NK-92 (cell line): Measurements from ENCODE around the gene BRPF1.
A peak's percentile ranks its signal among the peaks of the same experiment; 100 is the strongest.

Source experiments
- DNase-seq: peaks from one replicate; lab custom pipeline; 2025; ENCODE audit not compliant: unreplicated experiment; lab: John Stamatoyannopoulos, UW

BRPF1 gene

GRCh38 chr3:9732080-9732739, 675 bp downstream of the BRPF1 start:
- no peak for DNase-seq

DNA sequence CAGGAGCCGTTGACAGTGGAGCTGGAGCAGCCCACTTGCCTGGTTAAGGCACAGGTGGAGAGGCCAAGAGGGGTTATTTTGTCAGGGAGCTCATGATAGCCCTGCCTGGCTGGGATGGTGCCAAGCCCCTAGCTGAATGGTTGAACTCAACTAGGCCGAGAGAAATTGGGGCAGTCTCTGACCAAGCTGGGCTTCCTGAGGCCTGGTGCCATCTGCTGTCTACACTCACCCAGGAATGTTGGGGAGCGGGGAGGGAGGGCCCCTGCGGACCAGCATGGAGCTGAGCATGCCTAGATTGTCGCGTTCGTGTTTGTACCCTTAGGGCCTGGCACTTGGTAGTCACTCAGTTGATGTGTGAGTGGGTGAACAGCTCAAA, 1.2 kb downstream of the BRPF1 start:
- DNase-seq: no peak

DNA sequence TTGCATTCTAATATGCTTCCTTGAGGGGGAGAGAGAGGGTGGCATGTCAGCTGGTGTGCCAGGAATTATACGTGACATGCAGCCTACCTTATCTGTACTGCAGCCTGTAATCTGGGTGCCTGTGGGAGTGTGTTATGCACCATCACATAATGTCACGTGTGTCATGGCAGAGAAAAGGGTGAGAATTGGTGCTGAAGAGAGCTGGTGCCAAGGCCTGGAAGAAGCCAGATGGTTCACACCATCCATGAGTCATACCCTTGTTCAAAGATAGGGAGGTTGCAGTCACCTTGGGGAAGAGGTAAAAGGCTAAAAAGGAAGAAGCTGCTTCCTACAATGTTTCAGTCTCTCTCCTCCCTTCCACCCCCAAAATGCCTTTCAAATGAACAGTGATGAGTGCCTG, 5.3 kb downstream of the BRPF1 start:
- DNase-seq: no peak

DNA sequence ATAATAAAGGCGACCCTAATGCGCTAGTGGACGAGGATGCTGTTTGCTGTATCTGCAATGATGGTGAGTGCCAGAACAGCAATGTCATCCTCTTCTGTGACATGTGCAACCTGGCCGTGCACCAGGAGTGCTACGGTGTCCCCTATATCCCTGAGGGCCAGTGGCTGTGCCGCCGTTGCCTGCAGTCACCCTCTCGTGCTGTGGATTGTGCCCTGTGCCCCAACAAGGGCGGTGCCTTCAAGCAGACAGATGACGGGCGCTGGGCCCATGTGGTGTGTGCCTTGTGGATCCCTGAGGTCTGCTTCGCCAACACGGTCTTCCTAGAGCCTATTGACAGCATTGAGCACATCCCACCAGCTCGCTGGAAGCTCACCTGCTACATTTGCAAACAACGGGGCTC, 7.6 kb downstream of the BRPF1 start:
- DNase-seq: no peak

DNA sequence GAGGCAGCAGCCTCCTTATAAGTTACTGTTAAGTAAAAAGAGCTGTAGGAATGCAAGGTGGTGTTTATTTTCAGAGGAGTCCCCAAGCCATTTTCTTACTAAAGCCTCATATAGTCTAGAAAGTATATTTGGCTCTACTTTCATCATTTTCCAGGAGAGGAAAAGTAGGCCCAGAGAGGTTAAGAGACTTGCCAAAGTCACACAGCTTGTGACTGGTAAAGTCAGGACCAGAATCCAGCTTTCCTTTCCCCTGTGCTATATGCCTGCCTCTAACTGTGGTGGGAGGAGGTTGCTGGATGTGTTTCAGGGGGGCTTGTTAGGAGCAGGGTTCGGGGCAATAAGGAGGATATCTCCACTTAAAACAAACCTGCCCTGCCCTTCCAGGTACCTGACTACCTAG, 11.0 kb downstream of the BRPF1 start:
- DNase-seq: no peak

DNA sequence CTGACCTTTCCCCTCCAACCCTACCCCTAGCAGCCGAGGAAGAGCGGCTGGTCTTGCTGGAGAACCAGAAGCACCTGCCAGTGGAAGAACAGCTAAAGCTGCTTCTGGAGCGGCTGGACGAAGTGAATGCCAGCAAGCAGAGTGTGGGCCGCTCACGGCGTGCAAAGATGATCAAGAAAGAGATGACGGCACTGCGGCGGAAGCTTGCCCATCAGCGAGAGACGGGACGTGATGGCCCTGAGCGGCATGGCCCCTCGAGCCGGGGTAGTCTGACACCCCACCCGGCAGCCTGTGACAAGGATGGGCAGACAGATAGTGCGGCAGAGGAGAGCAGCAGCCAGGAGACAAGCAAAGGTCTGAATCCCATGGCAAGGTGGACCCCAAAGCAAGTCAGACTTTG, 12.0 kb downstream of the BRPF1 start:
- no peak for DNase-seq

DNA sequence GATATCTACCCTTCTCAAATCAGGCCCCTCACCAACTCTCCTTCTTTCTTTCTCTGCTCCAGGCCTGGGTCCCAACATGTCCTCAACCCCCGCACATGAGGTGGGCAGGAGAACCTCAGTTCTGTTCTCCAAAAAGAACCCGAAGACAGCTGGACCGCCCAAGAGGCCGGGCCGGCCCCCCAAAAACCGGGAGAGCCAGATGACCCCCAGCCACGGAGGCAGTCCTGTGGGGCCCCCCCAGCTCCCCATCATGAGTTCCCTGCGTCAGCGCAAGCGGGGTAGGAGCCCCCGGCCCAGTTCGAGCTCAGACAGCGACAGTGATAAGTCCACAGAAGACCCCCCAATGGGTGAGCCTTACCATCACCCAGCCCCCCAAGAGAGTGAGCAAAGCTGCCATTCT, 12.6 kb downstream of the BRPF1 start:
- DNase-seq: no peak

DNA sequence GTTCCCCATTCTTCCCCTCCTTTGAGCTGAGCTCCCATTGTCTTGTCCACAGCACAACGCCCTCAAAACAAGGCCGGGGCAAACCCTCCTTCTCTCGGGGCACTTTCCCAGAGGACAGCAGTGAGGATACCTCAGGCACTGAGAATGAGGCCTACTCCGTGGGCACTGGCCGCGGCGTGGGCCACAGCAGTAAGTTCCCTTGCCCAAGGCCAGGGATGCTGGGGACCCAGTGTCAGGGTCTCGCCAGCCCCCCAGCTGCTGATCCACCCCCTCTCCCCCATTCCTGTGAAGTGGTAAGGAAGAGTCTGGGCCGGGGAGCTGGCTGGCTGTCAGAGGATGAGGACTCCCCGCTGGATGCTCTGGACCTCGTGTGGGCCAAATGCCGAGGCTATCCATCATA, 14.0 kb downstream of the BRPF1 start:
- DNase-seq: no peak

GRCh38 chr3:9746330-9746729, 14.8 kb downstream of the BRPF1 start:
- no peak for DNase-seq

- DNase-seq: no peak
These were observed 15.7 kb downstream of the BRPF1 start for GRCh38 chr3:9747267-9747666.

GRCh38 chr3:9748031-9748430, 16.5 kb downstream of the BRPF1 start:
- DNase-seq: no peak

GRCh38 chr3:9749296-9749644, 17.7 kb downstream of the BRPF1 start:
- no peak for DNase-seq

DNA sequence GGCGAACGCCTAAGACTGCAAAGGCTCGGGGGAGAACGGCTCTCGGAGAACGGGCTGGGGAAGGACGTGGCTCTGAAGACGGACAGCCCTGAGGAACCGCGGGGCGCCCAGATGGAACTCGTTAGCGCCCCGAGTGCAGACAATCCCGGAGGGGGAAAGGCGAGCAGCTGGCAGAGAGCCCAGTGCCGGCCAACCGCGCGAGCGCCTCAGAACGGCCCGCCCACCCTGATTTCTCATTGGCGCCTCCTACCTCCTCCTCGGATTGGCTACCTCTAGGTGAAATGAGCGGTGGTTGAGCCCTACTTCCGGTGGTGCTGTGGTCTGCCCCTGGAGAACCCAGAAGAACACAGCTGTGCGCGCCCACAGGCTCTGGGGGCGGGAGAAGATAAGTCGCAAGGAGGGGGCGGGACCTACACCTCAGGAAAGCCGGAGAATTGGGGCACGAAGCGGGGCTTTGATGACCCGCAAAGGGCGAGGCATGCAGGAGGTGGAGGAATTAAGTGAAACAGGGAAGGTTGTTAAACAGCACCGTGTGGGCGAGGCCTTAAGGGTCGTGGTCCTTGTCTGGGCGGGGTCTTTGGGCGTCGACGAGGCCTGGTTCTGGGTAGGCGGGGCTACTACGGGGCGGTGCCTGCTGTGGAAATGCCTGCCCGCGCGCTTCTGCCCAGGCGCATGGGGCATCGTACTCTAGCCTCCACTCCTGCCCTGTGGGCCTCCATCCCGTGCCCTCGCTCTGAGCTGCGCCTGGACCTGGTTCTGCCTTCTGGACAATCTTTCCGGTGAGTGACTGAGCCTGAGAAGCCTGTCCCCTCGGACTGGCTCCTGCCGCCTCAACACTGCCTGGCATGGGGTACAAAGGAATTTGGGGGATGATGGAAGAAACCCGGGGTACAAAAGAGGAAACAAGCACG, 18.4 kb downstream of the BRPF1 start, which contains the start of gene OGG1:
Gene OGG1, plus strand, starts transcription at position 308 of the 911 bp plus-strand sequence. Its CDS starts 335 bp downstream, at position 643.
- DNase-seq: peak; percentile 71

DNA sequence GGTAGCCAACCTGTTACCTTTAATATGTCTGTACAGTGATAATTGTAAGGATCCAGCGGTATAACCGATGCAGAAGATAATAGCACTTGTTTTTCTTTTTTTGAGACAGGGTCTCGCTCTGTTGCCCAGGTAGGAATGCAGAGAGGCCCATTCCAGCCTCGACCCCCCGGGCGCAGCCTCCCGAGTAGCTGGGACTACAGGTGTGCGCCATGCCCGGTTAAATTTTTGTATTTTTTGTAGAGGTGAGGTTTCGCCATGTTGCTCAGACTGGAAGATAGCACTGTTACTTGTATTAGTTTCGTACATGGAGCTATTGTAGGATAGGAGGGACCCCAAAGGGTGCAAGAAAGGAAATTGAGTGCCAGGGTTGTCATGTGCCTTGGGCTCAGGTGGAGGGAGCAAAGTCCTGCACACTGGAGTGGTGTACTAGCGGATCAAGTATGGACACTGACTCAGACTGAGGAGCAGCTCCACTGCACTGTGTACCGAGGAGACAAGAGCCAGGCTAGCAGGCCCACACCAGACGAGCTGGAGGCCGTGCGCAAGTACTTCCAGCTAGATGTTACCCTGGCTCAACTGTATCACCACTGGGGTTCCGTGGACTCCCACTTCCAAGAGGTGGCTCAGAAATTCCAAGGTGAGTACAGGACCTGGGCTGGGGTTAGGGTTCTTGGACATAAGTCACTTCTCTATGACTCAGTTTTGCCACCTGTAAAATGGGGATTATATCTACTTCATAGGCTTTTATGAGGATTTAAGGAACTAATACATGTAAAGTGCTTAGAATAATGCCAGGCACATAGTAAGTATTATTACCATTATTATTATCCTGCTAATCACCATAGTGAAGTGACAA, 19.2 kb downstream of the BRPF1 start:
- no peak for DNase-seq

DNA sequence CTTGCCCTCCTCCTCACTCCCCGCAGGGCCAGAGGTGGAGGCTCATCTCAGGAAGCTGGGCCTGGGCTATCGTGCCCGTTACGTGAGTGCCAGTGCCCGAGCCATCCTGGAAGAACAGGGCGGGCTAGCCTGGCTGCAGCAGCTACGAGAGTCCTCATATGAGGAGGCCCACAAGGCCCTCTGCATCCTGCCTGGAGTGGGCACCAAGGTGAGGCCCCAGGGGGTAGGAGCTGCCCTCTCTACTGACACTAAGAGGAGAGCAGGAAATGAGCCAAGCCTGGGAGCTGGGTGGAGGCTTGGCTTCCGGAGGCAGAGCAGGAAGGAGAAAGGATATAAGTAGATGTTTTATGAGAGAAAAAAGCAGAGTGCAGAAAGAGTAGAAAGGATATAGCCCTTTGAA, 23.1 kb downstream of the BRPF1 start:
- no peak for DNase-seq

GRCh38 chr3:9757427-9757826, 25.9 kb downstream of the BRPF1 start:
- no peak for DNase-seq

- DNase-seq: no peak
These were observed 29.4 kb downstream of the BRPF1 start for GRCh38 chr3:9760779-9761505.

- no peak for DNase-seq
These were observed 30.4 kb downstream of the BRPF1 start for GRCh38 chr3:9761919-9762318.

DNA sequence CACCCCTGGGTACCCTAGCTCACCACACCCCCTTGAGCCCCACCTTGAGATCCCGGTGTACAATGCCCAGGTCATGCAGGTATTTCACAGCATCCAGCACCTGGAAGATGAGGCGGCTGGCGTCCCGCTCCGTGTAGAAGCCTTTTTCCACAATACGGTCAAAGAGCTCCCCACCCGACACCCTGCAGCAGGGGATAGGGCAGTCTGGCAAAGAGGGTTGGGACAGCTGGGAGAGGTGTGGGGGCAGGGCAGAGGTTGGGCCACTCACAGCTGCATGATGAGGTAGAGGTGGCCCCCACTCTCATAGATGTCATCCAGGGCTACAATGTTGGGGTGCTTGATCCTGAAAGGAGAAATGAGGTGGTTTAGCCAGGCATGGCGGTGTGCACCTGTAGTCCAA, 31.3 kb downstream of the BRPF1 start:
- no peak for DNase-seq

DNA sequence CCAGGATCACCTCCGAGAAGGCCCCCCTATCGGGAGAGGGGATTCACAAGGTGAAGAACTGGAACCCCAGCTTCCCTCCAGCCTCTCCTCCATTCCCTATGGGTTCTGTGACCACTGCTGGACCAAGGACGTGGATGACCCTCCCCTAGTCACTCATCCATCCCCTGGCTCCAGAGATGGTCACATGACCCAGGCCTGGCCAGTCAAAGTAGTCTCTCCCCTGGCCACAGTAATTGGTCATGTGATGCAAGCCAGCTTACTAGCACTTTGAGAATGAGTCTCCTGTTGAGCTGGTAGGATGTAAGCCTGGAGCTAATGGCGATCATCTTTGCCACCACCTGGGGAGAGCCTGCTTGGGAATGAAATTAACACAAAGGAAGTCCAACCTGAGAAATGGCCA, 34.3 kb downstream of the BRPF1 start:
- DNase-seq: no peak

DNA sequence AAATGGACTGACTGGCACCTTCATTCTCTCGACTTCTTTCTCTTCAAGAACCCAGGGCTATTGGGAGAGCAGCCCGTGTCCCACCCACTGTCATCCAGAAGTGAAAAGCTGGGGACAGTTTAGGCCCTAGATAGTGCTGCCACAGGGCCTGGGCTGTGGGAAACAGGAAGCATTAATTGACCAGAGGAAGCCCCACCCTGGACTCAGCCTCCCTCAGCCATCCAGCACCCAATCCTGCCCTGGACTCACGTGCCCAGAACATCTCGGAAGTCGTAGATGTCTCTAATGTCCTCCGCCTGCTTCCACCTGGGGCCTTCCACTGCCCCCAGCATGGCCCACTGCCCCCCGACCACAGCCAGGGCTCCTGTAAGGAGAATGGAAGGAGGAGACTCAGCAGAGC, 35.9 kb downstream of the BRPF1 start:
- DNase-seq: no peak
